ENCODE data around the gene CCDC78.
"Not testable (repeated sequence)": the region's sequence is repeated elsewhere in the genome, so short reads cannot be mapped to it uniquely, and the experiment has no call there.

CCDC78 gene

GRCh38 chr16:760545-761343, 34.5 kb upstream of the CCDC78 start, which contains the start of gene MSLN:
MSLN (plus strand) TSS chr16:760734; CDS start chr16:762681, 1,947 bp downstream.
- DNase-seq (ENCODE audit: low read depth), result peak; percentile 51

GRCh38 chr16:760065-760464, 33.8 kb upstream of the CCDC78 start:
- no peak for DNase-seq (ENCODE audit: low read depth)

- DNase-seq (ENCODE audit: low read depth), result no peak
Observed at GRCh38 chr16:759110-759910, 33.1 kb upstream of the CCDC78 start.

DNA sequence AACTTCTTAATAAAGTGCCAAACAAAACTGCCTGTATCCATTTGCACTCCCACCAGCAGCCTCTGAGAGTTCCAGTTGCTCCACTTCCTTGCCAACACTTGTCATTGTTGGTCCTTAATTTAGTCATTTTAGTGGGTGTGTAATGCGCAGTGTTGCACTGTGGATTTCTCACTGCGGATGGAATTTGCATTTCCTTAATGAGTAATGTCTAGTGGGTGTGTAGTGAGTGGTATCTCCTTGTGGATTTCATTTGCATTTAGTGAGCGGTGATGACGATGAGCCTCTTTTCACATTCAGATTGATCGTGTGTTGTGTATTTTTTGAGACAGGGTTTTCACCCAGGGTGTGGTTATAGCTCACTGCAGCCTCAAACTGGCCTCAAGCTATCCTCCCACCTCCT, 30.2 kb upstream of the CCDC78 start:
- no peak for DNase-seq (ENCODE audit: low read depth)

GRCh38 chr16:754656-755055, 28.4 kb upstream of the CCDC78 start:
- DNase-seq (ENCODE audit: low read depth), result no peak

DNA sequence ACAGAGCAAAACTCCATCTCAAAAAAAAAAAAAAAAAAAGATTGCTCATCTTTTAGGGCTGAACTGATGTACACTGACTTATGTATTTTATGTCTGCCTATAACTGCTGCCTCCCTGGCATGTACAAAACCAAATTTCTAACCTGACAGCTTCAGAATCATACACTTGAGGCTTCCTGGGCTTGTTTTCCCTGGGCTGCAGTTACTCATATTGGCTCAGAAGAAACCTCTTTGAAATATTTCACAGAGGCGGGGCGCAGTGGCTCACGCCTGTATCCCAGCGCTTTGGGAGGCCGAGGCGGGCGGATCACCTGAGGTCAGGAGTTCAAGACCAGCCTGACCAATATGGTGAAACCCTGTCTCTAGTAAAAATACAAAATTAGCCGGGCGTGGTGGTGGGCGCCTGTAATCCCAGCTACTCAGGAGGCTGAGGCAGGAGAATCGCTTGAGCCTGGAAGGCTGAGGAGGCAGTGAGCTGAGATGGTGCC, 27.9 kb upstream of the CCDC78 start:
- DNase-seq (ENCODE audit: low read depth), result not testable (repeated sequence)

GRCh38 chr16:752007-752312, 25.7 kb upstream of the CCDC78 start:
- no peak for DNase-seq (ENCODE audit: low read depth)

DNA sequence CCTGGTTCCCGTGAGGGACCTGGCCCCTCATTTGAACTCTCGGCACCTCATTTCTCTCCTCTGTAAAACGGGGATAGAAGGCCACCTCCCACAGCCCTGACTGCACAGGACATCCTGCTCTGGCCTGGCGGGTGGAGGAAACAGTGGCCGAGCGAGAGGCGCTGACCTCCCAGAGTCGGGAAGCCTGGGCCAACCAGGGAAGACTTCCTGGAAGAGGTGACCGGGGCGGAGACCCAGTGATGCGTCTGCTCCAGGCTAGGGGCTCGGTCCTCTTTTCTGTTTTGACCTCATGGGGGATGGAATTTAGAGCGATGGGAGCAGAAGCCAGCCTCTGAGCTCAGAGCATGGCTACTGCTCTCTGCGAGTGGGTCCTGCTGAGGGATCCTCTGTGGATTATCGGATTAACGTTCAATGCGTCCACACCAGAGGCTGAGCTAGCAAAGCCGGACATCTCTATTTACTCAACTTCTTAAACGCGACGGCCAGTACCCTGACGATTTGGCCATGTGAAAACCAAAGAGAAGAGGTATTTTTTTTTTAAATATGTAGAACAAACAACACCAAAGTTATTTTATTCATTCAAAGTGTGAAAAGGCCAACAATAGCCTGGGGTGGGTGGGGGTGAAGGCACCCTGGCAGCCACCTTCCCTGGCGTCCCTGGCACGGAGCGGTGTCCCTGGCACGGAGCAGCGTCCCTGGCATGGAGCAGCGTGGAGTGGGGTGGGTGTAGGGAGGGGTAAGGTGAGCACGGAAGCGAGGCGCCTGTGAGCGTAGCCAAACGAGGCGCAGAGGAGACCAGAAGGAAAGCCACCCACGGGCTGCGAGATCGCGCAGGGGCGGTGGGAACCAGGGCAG, 25.1 kb upstream of the CCDC78 start:
- DNase-seq (ENCODE audit: low read depth), result no peak

- DNase-seq (ENCODE audit: low read depth), result no peak
Observed at GRCh38 chr16:750485-750884, 24.2 kb upstream of the CCDC78 start.

DNA sequence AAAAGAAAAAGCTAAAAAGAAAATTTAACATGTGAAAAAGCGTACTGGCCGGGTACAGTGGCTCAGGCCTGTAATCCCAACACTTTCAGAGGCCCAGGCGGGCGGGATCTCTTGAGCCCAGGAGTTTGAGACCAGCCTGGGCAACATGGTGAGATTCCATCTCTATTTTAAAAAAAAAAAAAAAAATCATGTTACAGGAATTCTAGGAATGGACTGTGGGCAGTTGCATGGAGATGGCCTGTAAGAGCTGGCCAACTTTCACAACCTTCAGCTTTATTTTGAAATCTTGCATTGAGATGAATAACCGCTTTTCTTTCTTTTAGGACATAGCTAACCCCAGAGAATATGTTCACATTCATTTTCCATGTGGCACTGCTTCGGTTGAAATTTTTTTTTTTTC, 22.8 kb upstream of the CCDC78 start:
- DNase-seq (ENCODE audit: low read depth), result peak; percentile 88

- no peak for DNase-seq (ENCODE audit: low read depth)
Observed at GRCh38 chr16:747978-748746, 21.9 kb upstream of the CCDC78 start.

GRCh38 chr16:746637-747036, 20.4 kb upstream of the CCDC78 start:
- no peak for DNase-seq (ENCODE audit: low read depth)

DNA sequence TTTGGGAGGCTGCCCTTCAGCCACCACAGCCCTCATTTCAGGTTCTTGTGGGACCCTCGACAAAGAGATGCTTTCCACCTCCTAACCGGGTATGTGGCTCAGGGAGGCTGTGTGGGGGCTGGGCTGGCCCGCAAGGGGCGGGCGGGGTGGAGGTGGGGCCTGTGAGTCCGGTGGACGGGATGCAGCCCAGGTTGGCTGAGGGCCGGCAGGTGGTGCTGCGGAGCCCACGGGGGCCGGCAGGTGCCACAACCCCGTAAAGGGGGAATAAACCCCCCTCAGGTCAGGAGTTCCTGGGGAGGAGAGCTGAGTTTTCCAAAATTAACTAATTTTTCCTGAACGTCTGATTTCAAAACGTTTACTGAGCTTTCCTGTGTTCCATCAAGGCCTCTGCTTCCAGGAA, 19.5 kb upstream of the CCDC78 start:
- no peak for DNase-seq (ENCODE audit: low read depth)

- DNase-seq (ENCODE audit: low read depth), result no peak
Observed at GRCh38 chr16:743794-744500, 17.7 kb upstream of the CCDC78 start.

DNA sequence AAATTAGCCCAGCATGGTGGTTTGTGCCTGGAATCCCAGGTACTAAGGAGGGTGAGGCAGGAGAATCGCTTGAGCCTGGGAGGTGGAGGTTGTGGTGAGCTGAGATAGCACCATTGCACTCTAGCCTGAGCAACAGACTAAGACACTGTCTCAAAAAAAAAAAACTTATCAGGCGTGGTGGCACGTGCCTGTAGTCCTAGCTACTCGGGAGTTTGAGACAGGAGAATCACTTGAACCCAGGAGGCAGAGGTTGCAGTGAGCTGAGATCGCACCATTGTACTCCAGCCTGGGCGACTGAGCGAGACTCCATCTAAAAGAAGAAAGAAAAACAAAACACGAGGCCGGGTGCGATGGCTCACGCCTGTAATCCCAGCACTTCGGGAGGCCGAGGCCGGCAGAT, 16.7 kb upstream of the CCDC78 start:
- not testable (repeated sequence) for DNase-seq (ENCODE audit: low read depth)

DNA sequence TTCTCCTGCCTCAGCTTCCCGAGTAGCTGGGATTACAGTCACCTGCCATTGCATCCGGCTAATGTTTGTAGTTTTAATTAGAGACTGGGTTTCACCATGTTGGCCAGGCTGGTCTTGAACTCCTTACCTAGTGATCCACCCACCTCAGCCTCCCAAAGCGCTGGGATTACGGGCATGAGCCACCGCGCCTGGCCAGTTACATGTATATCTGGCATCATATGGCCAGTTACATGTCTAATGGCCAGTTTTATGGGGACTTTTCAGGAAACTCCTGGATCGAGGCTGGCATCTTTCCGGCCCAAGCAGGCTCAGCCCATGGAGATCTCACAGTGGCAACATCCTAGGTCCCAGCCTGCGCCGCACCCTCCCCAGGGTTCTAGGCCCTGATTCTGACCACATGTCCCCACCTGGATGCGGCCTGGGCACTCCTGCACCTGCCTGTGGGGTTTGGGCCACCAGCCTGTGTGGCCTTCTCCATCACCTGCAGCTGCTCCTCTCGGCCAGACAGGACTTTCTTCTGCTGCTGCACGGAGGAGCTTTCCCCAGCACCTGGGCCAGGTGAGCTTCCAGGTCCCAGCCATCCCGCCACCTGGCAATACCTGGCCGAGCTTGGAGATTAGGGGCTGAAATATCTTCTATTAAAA, 15.9 kb upstream of the CCDC78 start:
- no peak for DNase-seq (ENCODE audit: low read depth)

DNA sequence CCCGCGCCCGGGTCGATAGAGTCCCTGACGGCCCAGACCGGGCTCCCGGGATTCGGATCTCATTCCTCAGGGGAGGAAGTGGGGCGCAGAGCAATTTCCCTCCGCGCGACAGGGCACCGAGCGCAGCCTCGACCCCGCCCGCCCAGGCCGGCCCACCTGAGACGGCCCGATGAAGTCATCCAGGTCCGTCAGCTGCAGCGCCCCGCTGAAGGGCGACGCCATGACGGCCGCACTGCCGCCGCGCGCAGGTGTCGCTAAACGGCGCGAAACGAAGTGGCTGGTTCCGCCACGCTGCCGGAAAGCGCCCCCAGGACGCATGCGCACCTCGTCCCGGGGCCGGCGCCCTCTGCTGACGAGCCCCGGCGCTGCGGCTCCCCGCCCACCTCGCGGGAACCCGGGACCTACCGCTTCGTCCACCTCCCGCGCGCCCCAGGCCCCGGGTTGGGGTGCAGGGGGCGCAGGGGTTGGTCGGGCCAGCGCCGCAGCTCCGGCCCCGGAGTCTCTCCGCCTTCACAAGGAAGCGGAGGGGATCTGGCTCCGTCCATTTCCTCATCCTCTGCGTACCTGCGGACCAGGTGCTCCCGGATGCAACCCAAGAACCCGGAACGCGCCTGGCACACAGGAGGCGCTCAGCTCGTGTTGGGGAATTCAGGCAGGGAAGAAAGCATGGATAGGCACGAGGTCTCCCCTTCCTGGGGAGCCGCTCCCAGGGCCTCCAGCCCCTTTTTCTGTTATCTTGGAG, 14.7 kb upstream of the CCDC78 start, which contains the start of gene CIAO3:
Gene CIAO3 (minus strand): TSS at position 234 of the 742 bp plus-strand sequence. CDS start 12 bp downstream, at position 222.
- DNase-seq (ENCODE audit: low read depth), result peak; percentile 84

GRCh38 chr16:740459-740763, 14.2 kb upstream of the CCDC78 start:
- no peak for DNase-seq (ENCODE audit: low read depth)

GRCh38 chr16:739560-740458, 13.6 kb upstream of the CCDC78 start:
- no peak for DNase-seq (ENCODE audit: low read depth)
